AG04450 (cell line): ENCODE data around the gene ACTN2. TPM values are rescaled to one million over a fixed set of nuclear protein-coding genes. Genes with fewer than 3 reads are reported as not detected.

Experiments
- CTCF ChIA-PET: fragments of 300-600, 350-600 bp; formaldehyde crosslinking; extraction: SDS; loops from one replicate; lab custom pipeline; 2022; ENCODE audit warnings: antibody characterized with exemption, inconsistent platforms; lab: Charles Lee
- POLR2A ChIA-PET: fragments of 350-600 bp; formaldehyde crosslinking; extraction: SDS; loops from one replicate; lab custom pipeline; 2021; ENCODE audit warnings: antibody characterized with exemption, inconsistent platforms; lab: Yijun Ruan, JAX
- DNase-seq: peaks from one replicate; pipeline ENCODE4 v3.0.0-alpha.2; 2011; ENCODE audit warnings: low read depth, low spot score
- H3K27ac ChIP-seq: one replicate; pipeline ENCODE4 v1.5.1; 2012; ENCODE audit warnings: low read depth, low read length, control low read depth
- H3K27me3 ChIP-seq: one replicate; pipeline ENCODE4 v1.6.0; 2012; ENCODE audit warnings: low read length; ENCODE audit not compliant: control insufficient read depth, insufficient read depth
- H3K4me3 ChIP-seq: 2 replicates; pipeline ENCODE4 v1.5.1; 2011; ENCODE audit warnings: mild to moderate bottlenecking, low read depth, low read length, control low read depth
- H3K9me3 ChIP-seq: 2 replicates; pipeline ENCODE4 v1.5.1; 2012; ENCODE audit warnings: low read length; ENCODE audit not compliant: control insufficient read depth, insufficient read depth
- CTCF ChIP-seq: IDR thresholded peaks from 2 replicates; pipeline ENCODE4 v1.5.1; 2011; ENCODE audit warnings: low read depth, low read length, control low read depth, inconsistent platforms
- polyA plus RNA-seq: library from polyadenylated mRNA; depleted of rRNA; stranded (reverse); fragments of >200 nt; gene quantifications from 2 replicates; pipeline ENCODE4 v1.2.3, GENCODE V29; 2011

ACTN2 gene
- polyA plus RNA-seq, 1 experiment = not detected

DNA sequence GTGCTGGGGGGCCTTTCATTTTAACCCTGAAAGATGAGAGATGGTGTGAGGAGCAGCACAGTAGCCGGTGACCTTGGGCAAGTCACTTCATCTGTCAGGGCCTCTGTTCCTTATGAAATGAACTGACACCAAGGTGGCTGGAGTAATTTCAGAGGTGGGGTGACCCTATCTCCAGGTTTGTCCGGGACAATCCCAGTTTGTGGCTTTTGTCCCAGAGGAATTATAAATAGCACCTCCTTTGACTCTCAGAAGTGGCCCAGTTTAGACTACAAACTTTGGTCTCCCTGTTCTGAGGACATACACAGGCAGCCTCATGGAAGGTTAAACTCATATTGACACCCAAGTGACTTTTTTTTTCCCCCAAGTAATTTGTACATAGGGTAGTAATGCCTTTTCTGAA lies 14.6 kb downstream of the ACTN2 start:
- no peak for TF ChIP-seq CTCF
- Histone ChIP-seq H3K4me3 (no peak overlapping the region), H3K9me3 (no peaks in the 10 kb centered on the region), H3K27ac (no peak overlapping the region), H3K27me3 (no peaks in the 10 kb centered on the region)
- ChIA-PET CTCF (no interaction called here), POLR2A (no interaction called here)
- DNase-seq = no peak

- H3K9me3 ChIP-seq = no peaks in the 10 kb centered on the region
- DNase-seq = no peak
- CTCF ChIA-PET = interaction anchor here (0.6 kb wide), 1 partner anchor 685 kb away, joined by 3 read pairs; no protein-coding TSS in a partner anchor
- no peak overlapping the region for H3K27ac ChIP-seq
- TF ChIP-seq CTCF = no peak
- H3K4me3 ChIP-seq = no peak overlapping the region
- POLR2A ChIA-PET = no interaction called here
- no peaks in the 10 kb centered on the region for H3K27me3 ChIP-seq
These were observed 15.5 kb downstream of the ACTN2 start for GRCh38 chr1:236701782-236702181.

GRCh38 chr1:236702791-236703394 lies 16.6 kb downstream of the ACTN2 start:
- H3K27me3 ChIP-seq = no peaks in the 10 kb centered on the region
- H3K4me3 ChIP-seq = no peak overlapping the region
- no peaks in the 10 kb centered on the region for H3K9me3 ChIP-seq
- DNase-seq = no peak
- H3K27ac ChIP-seq = no peak overlapping the region
- POLR2A ChIA-PET = no interaction called here
- TF ChIP-seq CTCF = no peak
- CTCF ChIA-PET = no interaction called here

DNA sequence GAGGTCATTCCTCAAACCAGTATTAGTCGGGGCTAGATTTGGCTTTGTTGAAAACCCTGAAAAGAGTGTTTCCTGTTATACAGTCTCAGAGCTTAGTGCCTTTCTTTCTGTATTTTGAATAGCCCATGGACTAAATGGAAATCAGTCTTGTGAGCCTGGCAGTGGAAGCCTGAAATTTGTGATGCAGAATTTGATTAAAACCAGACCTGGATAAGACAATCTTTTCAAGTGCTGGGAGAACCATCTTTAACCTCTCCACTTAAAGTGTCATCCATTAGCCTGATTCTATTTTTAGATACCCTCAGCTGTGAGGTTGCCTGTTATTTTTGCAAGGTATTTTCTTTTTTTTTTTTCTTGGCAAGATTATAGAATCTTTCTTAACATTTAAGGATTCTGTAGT lies 19.5 kb downstream of the ACTN2 start:
- Histone ChIP-seq H3K27me3 (no peaks in the 10 kb centered on the region), H3K9me3 (no peaks in the 10 kb centered on the region), H3K27ac (no peak overlapping the region), H3K4me3 (no peak overlapping the region)
- DNase-seq = no peak
- ChIA-PET POLR2A (no interaction called here), CTCF (no interaction called here)
- no peak for TF ChIP-seq CTCF

- DNase-seq = no peak
- Histone ChIP-seq H3K27ac (no peak overlapping the region), H3K4me3 (no peak overlapping the region), H3K9me3 (no peaks in the 10 kb centered on the region), H3K27me3 (no peaks in the 10 kb centered on the region)
- POLR2A ChIA-PET = no interaction called here
- CTCF ChIA-PET = no interaction called here
- TF ChIP-seq CTCF = no peak
These were observed 19.9 kb downstream of the ACTN2 start for GRCh38 chr1:236706183-236706582.
